Sigmoid colon (tissue), 7 donors: ENCODE data around the gene CXCR3. TPM values are rescaled to one million over a fixed set of nuclear protein-coding genes. Genes with fewer than 3 reads are reported as not detected.

Source experiments
- DNase-seq: peaks from one replicate; pipeline ENCODE4 v3.0.0-alpha.2; 2019
- H3K27ac ChIP-seq, 4 donors: fragments of 200-600 bp; sonication (generic); one replicate each; pipeline ENCODE4 v1.5.1; 2016 to 2019; ENCODE audit warnings: mild to moderate bottlenecking in 1 of 4
- H3K27me3 ChIP-seq, 3 donors: fragments of 200-600 bp; sonication (generic); one replicate each; pipeline ENCODE4 v1.5.1; 2019; ENCODE audit warnings: mild to moderate bottlenecking in 1 of 3
- H3K36me3 ChIP-seq, 4 donors: fragments of 200-600 bp; sonication (generic); one replicate each; pipeline ENCODE4 v1.5.1; 2016 to 2019
- H3K4me1 ChIP-seq, 4 donors: fragments of 200-600 bp; sonication (generic); one replicate each; pipeline ENCODE4 v1.5.1; 2017 to 2019
- H3K4me3 ChIP-seq, 4 donors: fragments of 200-600 bp; sonication (generic); one replicate each; pipeline ENCODE4 v1.5.1; 2017 to 2019; ENCODE audit warnings: mild to moderate bottlenecking in 2 of 4, moderate library complexity in 1 of 4
- H3K9me3 ChIP-seq, 4 donors: fragments of 200-600 bp in 3 of 4; sonication (generic) in 3 of 4; one replicate each; pipeline versions ENCODE4 v1.5.1 to v1.6.1; 2013 to 2019
- CTCF ChIP-seq, 4 experiments: fragments of 450-650 bp in 3 of 4; fragments of 200-600 bp in 1 of 4; IDR thresholded peaks; one replicate each; pipeline ENCODE4 v1.5.1; 2016 to 2019; ENCODE audit warnings: antibody characterized with exemption in 4 of 4, mild to moderate bottlenecking in 3 of 4, moderate library complexity in 2 of 4
- EP300 ChIP-seq, 4 donors: sonication (generic); formaldehyde crosslinking; IDR thresholded peaks; one replicate each; pipeline ENCODE4 v1.6.1; 2017; ENCODE audit warnings: antibody characterized with exemption in 4 of 4
- POLR2A ChIP-seq, 2 donors: fragments of 450-650 bp; IDR thresholded peaks; one replicate each; pipeline ENCODE4 v1.6.1; 2016; ENCODE audit warnings: antibody characterized with exemption in 2 of 2, mild to moderate bottlenecking in 2 of 2, moderate library complexity in 2 of 2
- POLR2AphosphoS5 ChIP-seq, 4 donors: sonication (generic); formaldehyde crosslinking; IDR thresholded peaks; one replicate each; pipeline ENCODE4 v1.6.1; 2017; ENCODE audit warnings: antibody characterized with exemption in 4 of 4
- WGBS, 2 donors: extraction: QIAGEN DNeasy Blood & Tissue Kit; methylation state at CpG; one replicate each; pipeline ENCODE4 v1.1.7; 2013; 5-methylcytosine and 5-hydroxymethylcytosine counted together
- intact Hi-C: fragments of 100-400 bp; cut with DNase I; formaldehyde crosslinking; loops from one replicate; pipeline ENCODE4 v1.15.1; 2023
- polyA plus RNA-seq, 3 donors: library from polyadenylated mRNA; stranded (reverse); fragments of 200-250 nt; gene quantifications; one replicate each; pipeline ENCODE4 v1.2.3, GENCODE V29; 2013
- total RNA-seq, 4 donors: library from RNA; depleted of rRNA; stranded (reverse); fragments of >200 nt; gene quantifications; one replicate each; pipeline ENCODE4 v1.1.0, GENCODE V29; 2016
- donor health status: healthy with polysubstance abuse.
- donor health status: Bipolar disorder and iron deficiency.
- donor health status: healthy.

The CXCR3 gene
- total and polyA plus RNA-seq, 7 donors: 0.60 to 6.5 (median 0.69) TPM; not detected in 4

- peaks cover 0 to 24% (median 10%) of the 10 kb centered on the region in 4 donors for H3K4me1 ChIP-seq
- no peaks in the 10 kb centered on the region for H3K27me3 ChIP-seq
- 3 to 15% methylated on average over 13 of the region's 13 CpGs for WGBS, 2 donors
- H3K27ac ChIP-seq: peak overlapping the region; percentile 71 to 79 (median 74)
- no peaks in the 10 kb centered on the region for H3K9me3 ChIP-seq
- intact Hi-C loops: no loop called here
- TF ChIP-seq EP300 (IDR thresholded peaks at IDR 0.05): no peak
- no peak for TF ChIP-seq POLR2A (IDR thresholded peaks at IDR 0.05)
- TF ChIP-seq CTCF (IDR thresholded peaks at IDR 0.05): peak in 1 of 4 experiments; percentile 28
- peak in 1 of 4 donors; percentile 19 for TF ChIP-seq POLR2AphosphoS5 (IDR thresholded peaks at IDR 0.05)
- no peaks in the 10 kb centered on the region for H3K36me3 ChIP-seq
- peak; percentile 93 for DNase-seq
- no peak overlapping the region for H3K4me3 ChIP-seq
Measured at GRCh38 chrX:71622576-71623450, 4.5 kb upstream of the CXCR3 start.

GRCh38 chrX:71622032-71622575 is 3.8 kb upstream of the CXCR3 start:
- Histone ChIP-seq H3K27ac (peak overlapping the region; percentile 71 to 79 (median 74)), H3K4me3 (no peak overlapping the region), H3K36me3 (no peaks in the 10 kb centered on the region), H3K4me1 (peaks cover 0 to 24% (median 10%) of the 10 kb centered on the region in 4 donors), H3K27me3 (no peaks in the 10 kb centered on the region), H3K9me3 (no peaks in the 10 kb centered on the region)
- intact Hi-C loops: no loop called here
- WGBS, 2 donors: 33 to 64% methylated on average over 9 of the region's 9 CpGs
- DNase-seq: no peak
- TF ChIP-seq EP300 (IDR thresholded peaks at IDR 0.05) (no peak), POLR2A (IDR thresholded peaks at IDR 0.05) (no peak), CTCF (IDR thresholded peaks at IDR 0.05) (no peak), POLR2AphosphoS5 (IDR thresholded peaks at IDR 0.05) (no peak)

- H3K27ac ChIP-seq: peak overlapping the region in 3 of 4 donors; percentile 71 to 79 (median 76)
- H3K4me3 ChIP-seq: no peak overlapping the region
- intact Hi-C loops: no loop called here
- no peak for TF ChIP-seq CTCF (IDR thresholded peaks at IDR 0.05)
- no peak for TF ChIP-seq EP300 (IDR thresholded peaks at IDR 0.05)
- TF ChIP-seq POLR2A (IDR thresholded peaks at IDR 0.05): no peak
- no peak for TF ChIP-seq POLR2AphosphoS5 (IDR thresholded peaks at IDR 0.05)
- H3K4me1 ChIP-seq: peaks cover 0 to 24% (median 10%) of the 10 kb centered on the region in 4 donors
- DNase-seq: no peak
- H3K36me3 ChIP-seq: no peaks in the 10 kb centered on the region
- 12 to 58% methylated on average over 6 of the region's 6 CpGs for WGBS, 2 donors
- no peaks in the 10 kb centered on the region for H3K27me3 ChIP-seq
- H3K9me3 ChIP-seq: no peaks in the 10 kb centered on the region
Measured at GRCh38 chrX:71621603-71622002, 3.3 kb upstream of the CXCR3 start.

- WGBS, 2 donors: 21 to 70% methylated on average over 1 of the region's 1 CpG
- TF ChIP-seq EP300 (IDR thresholded peaks at IDR 0.05) (no peak), POLR2A (IDR thresholded peaks at IDR 0.05) (no peak), CTCF (IDR thresholded peaks at IDR 0.05) (no peak), POLR2AphosphoS5 (IDR thresholded peaks at IDR 0.05) (no peak)
- intact Hi-C loops: no loop called here
- Histone ChIP-seq H3K36me3 (no peaks in the 10 kb centered on the region), H3K9me3 (no peaks in the 10 kb centered on the region), H3K27me3 (no peaks in the 10 kb centered on the region), H3K4me1 (peaks cover 0 to 24% (median 10%) of the 10 kb centered on the region in 4 donors), H3K27ac (no peak overlapping the region), H3K4me3 (no peak overlapping the region)
- DNase-seq: no peak
Measured at GRCh38 chrX:71619986-71620385, 1.7 kb upstream of the CXCR3 start.
